Mesendoderm (in vitro differentiated cells): ENCODE results near the gene FBXL14.

Experiments
- DNase-seq: peaks from one replicate; pipeline ENCODE4 v3.0.0; 2013
- H2AK5ac ChIP-seq: 2 replicates; pipeline ENCODE4 v1.6.1; 2013; ENCODE audit warnings: low read length, inconsistent platforms
- H2BK120ac ChIP-seq: 2 replicates; pipeline ENCODE4 v1.6.1; 2013; ENCODE audit warnings: low read depth, mild to moderate bottlenecking, low read length, moderate library complexity, mixed read lengths
- H2BK15ac ChIP-seq: replicated peaks from 2 replicates; pipeline ENCODE4 v1.6.1; 2013; ENCODE audit warnings: low read depth, mild to moderate bottlenecking, moderate library complexity
- H2BK5ac ChIP-seq: 2 replicates; pipeline ENCODE4 v1.6.1; 2013; ENCODE audit warnings: low read length, inconsistent platforms
- H3K18ac ChIP-seq: 2 replicates; pipeline ENCODE4 v1.6.1; 2013; ENCODE audit warnings: mild to moderate bottlenecking, low read length, mixed read lengths
- H3K23ac ChIP-seq: one replicate; pipeline ENCODE4 v1.6.1; 2013; ENCODE audit warnings: low read length
- H3K27ac ChIP-seq: 2 replicates; pipeline ENCODE4 v1.5.1; 2013; ENCODE audit warnings: low read depth, mild to moderate bottlenecking, inconsistent platforms, low read length, moderate library complexity
- H3K27me3 ChIP-seq: 2 replicates; pipeline ENCODE4 v1.6.1; 2013; ENCODE audit warnings: low read length, control low read depth, mild to moderate bottlenecking, inconsistent platforms; ENCODE audit not compliant: insufficient read depth, poor library complexity
- H3K36me3 ChIP-seq: 2 replicates; pipeline ENCODE4 v1.6.1; 2013; ENCODE audit warnings: low read length, inconsistent platforms; ENCODE audit not compliant: control insufficient read depth, insufficient read depth
- H3K4ac ChIP-seq: one replicate; pipeline ENCODE4 v1.6.1; 2013; ENCODE audit warnings: low read depth, mild to moderate bottlenecking, low read length, moderate library complexity
- H3K4me1 ChIP-seq: 2 replicates; pipeline ENCODE4 v1.6.1; 2013; ENCODE audit warnings: low read depth, low read length, inconsistent platforms; ENCODE audit not compliant: control insufficient read depth
- H3K4me2 ChIP-seq: 2 replicates; pipeline ENCODE4 v1.6.1; 2013; ENCODE audit warnings: low read length
- H3K4me3 ChIP-seq: 2 replicates; pipeline ENCODE4 v1.5.1; 2013; ENCODE audit warnings: mild to moderate bottlenecking, low read length
- H3K56ac ChIP-seq: one replicate; pipeline ENCODE4 v1.6.1; 2013; ENCODE audit warnings: low read length
- H3K79me1 ChIP-seq: 2 replicates; pipeline ENCODE4 v1.6.1; 2013; ENCODE audit warnings: low read length, inconsistent platforms
- H3K79me2 ChIP-seq: 2 replicates; pipeline ENCODE4 v1.6.1; 2013; ENCODE audit warnings: mild to moderate bottlenecking, low read length; ENCODE audit not compliant: control insufficient read depth, insufficient read depth
- H3K9ac ChIP-seq: 2 replicates; pipeline ENCODE4 v1.6.1; 2013; ENCODE audit warnings: low read length, inconsistent platforms
- H4K5ac ChIP-seq: one replicate; pipeline ENCODE4 v1.6.1; 2013; ENCODE audit warnings: low read length
- H4K8ac ChIP-seq: one replicate; pipeline ENCODE4 v1.6.1; 2013; ENCODE audit warnings: low read depth, mild to moderate bottlenecking, control low read depth, low read length, moderate library complexity
- WGBS: extraction: QIAGEN DNeasy Blood & Tissue Kit; methylation state at CpG from one replicate; pipeline ENCODE4 v1.1.7; 2013; ENCODE audit warnings: low lambda C conversion rate, missing lambda C conversion rate; ENCODE audit not compliant: insufficient coverage; ENCODE audit errors: extremely low coverage; 5-methylcytosine and 5-hydroxymethylcytosine counted together

Gene FBXL14

GRCh38 chr12:1529228-1529861 is 65.0 kb downstream of the FBXL14 start:
- Histone ChIP-seq H3K4me3 (no peak overlapping the region), H3K27me3 (peaks cover 32% of the 10 kb centered on the region), H4K5ac (no peak overlapping the region), H2BK120ac (no peak overlapping the region), H2BK15ac (no peak overlapping the region), H3K79me2 (no peaks in the 10 kb centered on the region), H3K23ac (peak overlapping the region; percentile 24), H3K4ac (no peak overlapping the region), H3K56ac (peak overlapping the region; percentile 49), H3K18ac (peak overlapping the region; percentile 43), H2BK5ac (no peak overlapping the region), H4K8ac (no peak overlapping the region), H3K79me1 (no peaks in the 10 kb centered on the region), H3K9ac (peak overlapping the region; percentile 38), H3K4me1 (no peaks in the 10 kb centered on the region), H2AK5ac (no peak overlapping the region), H3K36me3 (no peaks in the 10 kb centered on the region), H3K4me2 (peak overlapping the region; percentile 54), H3K27ac (no peak overlapping the region)
- no CpG with 5 or more reads among the region's 11 CpGs for WGBS
- DNase-seq = no peak

GRCh38 chr12:1528791-1529190 is 65.6 kb downstream of the FBXL14 start:
- no CpG with 5 or more reads among the region's 3 CpGs for WGBS

GRCh38 chr12:1527789-1528188 is 66.6 kb downstream of the FBXL14 start:
- H3K9ac ChIP-seq = no peak overlapping the region
- no peaks in the 10 kb centered on the region for H3K79me1 ChIP-seq
- no peak overlapping the region for H3K56ac ChIP-seq
- H3K27me3 ChIP-seq = peaks cover 25% of the 10 kb centered on the region
- no peak overlapping the region for H2AK5ac ChIP-seq
- no peak overlapping the region for H2BK120ac ChIP-seq
- H3K79me2 ChIP-seq = no peaks in the 10 kb centered on the region
- H3K4me1 ChIP-seq = peaks cover 11% of the 10 kb centered on the region
- no peak overlapping the region for H2BK5ac ChIP-seq
- no CpG with 5 or more reads among the region's 4 CpGs for WGBS
- no peak overlapping the region for H3K27ac ChIP-seq
- no peak for DNase-seq
- H3K4me3 ChIP-seq = no peak overlapping the region
- H4K8ac ChIP-seq = no peak overlapping the region
- H3K4me2 ChIP-seq = no peak overlapping the region
- H2BK15ac ChIP-seq = no peak overlapping the region
- H3K23ac ChIP-seq = no peak overlapping the region
- no peak overlapping the region for H3K4ac ChIP-seq
- no peak overlapping the region for H4K5ac ChIP-seq
- H3K36me3 ChIP-seq = no peaks in the 10 kb centered on the region
- H3K18ac ChIP-seq = no peak overlapping the region

More at GRCh38 chr12:1528791-1529190, 65.6 kb downstream of the FBXL14 start:
- no peak overlapping the region for H2AK5ac ChIP-seq
- no peak overlapping the region for H2BK5ac ChIP-seq
- H3K36me3 ChIP-seq = no peaks in the 10 kb centered on the region
- H2BK15ac ChIP-seq = no peak overlapping the region
- no peak overlapping the region for H3K27ac ChIP-seq
- H3K4me1 ChIP-seq = peaks cover 4% of the 10 kb centered on the region
- no peak overlapping the region for H3K18ac ChIP-seq
- no peak overlapping the region for H3K4me3 ChIP-seq
- no peak overlapping the region for H3K4ac ChIP-seq
- no peak overlapping the region for H4K5ac ChIP-seq
- no peak overlapping the region for H3K9ac ChIP-seq
- H3K56ac ChIP-seq = no peak overlapping the region
- no peak overlapping the region for H3K23ac ChIP-seq
- no peak overlapping the region for H4K8ac ChIP-seq
- no peaks in the 10 kb centered on the region for H3K79me1 ChIP-seq
- DNase-seq = no peak
- H2BK120ac ChIP-seq = no peak overlapping the region
- H3K27me3 ChIP-seq = peaks cover 32% of the 10 kb centered on the region
- H3K79me2 ChIP-seq = no peaks in the 10 kb centered on the region
- H3K4me2 ChIP-seq = no peak overlapping the region

- H3K27me3 ChIP-seq = peaks cover 6% of the 10 kb centered on the region
- H2BK5ac ChIP-seq = no peak overlapping the region
- no peak overlapping the region for H2BK120ac ChIP-seq
- no peak overlapping the region for H4K5ac ChIP-seq
- no peak overlapping the region for H3K18ac ChIP-seq
- no peaks in the 10 kb centered on the region for H3K36me3 ChIP-seq
- H3K23ac ChIP-seq = no peak overlapping the region
- no peak overlapping the region for H3K9ac ChIP-seq
- no peaks in the 10 kb centered on the region for H3K79me2 ChIP-seq
- H2AK5ac ChIP-seq = no peak overlapping the region
- WGBS = no CpG with 5 or more reads among the region's 10 CpGs
- no peak overlapping the region for H3K27ac ChIP-seq
- H3K4me1 ChIP-seq = peaks cover 11% of the 10 kb centered on the region
- no peak overlapping the region for H2BK15ac ChIP-seq
- H4K8ac ChIP-seq = no peak overlapping the region
- H3K79me1 ChIP-seq = no peaks in the 10 kb centered on the region
- no peak overlapping the region for H3K4me3 ChIP-seq
- DNase-seq = no peak
- H3K4me2 ChIP-seq = no peak overlapping the region
- no peak overlapping the region for H3K56ac ChIP-seq
- H3K4ac ChIP-seq = no peak overlapping the region
Observed at GRCh38 chr12:1525858-1526257, 68.5 kb downstream of the FBXL14 start.

- H3K23ac ChIP-seq = no peak overlapping the region
- peak; percentile 85 for DNase-seq
Observed at GRCh38 chr12:1523558-1524050, 70.8 kb downstream of the FBXL14 start.

GRCh38 chr12:1523046-1523445 is 71.3 kb downstream of the FBXL14 start:
- no peaks in the 10 kb centered on the region for H3K79me1 ChIP-seq
- H2AK5ac ChIP-seq = no peak overlapping the region
- no peak overlapping the region for H2BK5ac ChIP-seq
- WGBS = no CpG with 5 or more reads among the region's 8 CpGs
- H3K4me3 ChIP-seq = no peak overlapping the region
- H3K27ac ChIP-seq = peak overlapping the region; percentile 31
- H3K9ac ChIP-seq = no peak overlapping the region
- no peak overlapping the region for H4K8ac ChIP-seq
- H3K36me3 ChIP-seq = no peaks in the 10 kb centered on the region
- no peak overlapping the region for H4K5ac ChIP-seq
- no peaks in the 10 kb centered on the region for H3K27me3 ChIP-seq
- no peak overlapping the region for H2BK15ac ChIP-seq
- no peak for DNase-seq
- H2BK120ac ChIP-seq = no peak overlapping the region
- no peak overlapping the region for H3K4me2 ChIP-seq
- no peak overlapping the region for H3K4ac ChIP-seq
- peak overlapping the region; percentile 43 for H3K18ac ChIP-seq
- no peak overlapping the region for H3K23ac ChIP-seq
- H3K56ac ChIP-seq = peak overlapping the region; percentile 68
- no peaks in the 10 kb centered on the region for H3K79me2 ChIP-seq
- H3K4me1 ChIP-seq = peaks cover 11% of the 10 kb centered on the region

More at GRCh38 chr12:1523558-1524050, 70.8 kb downstream of the FBXL14 start:
- Histone ChIP-seq H3K79me2 (no peaks in the 10 kb centered on the region), H4K5ac (no peak overlapping the region), H3K4me2 (no peak overlapping the region), H3K9ac (no peak overlapping the region), H3K79me1 (no peaks in the 10 kb centered on the region), H3K56ac (peak overlapping the region; percentile 76), H3K18ac (peak overlapping the region; percentile 43), H3K27me3 (no peaks in the 10 kb centered on the region), H2BK15ac (no peak overlapping the region), H3K4me3 (no peak overlapping the region), H3K27ac (peak overlapping the region; percentile 31), H2AK5ac (no peak overlapping the region), H2BK5ac (no peak overlapping the region), H3K4ac (no peak overlapping the region), H3K4me1 (peaks cover 11% of the 10 kb centered on the region), H4K8ac (no peak overlapping the region), H3K36me3 (no peaks in the 10 kb centered on the region), H2BK120ac (no peak overlapping the region)
- no CpG with 5 or more reads among the region's 13 CpGs for WGBS
